Sigmoid colon (tissue), 7 donors: ENCODE results near the gene SOX6. TPM values are rescaled to one million over a fixed set of nuclear protein-coding genes. Genes with fewer than 3 reads are reported as not detected.

Source experiments
- DNase-seq: peaks from one replicate; pipeline ENCODE4 v3.0.0-alpha.2; 2019
- H3K27ac ChIP-seq, 4 donors: fragments of 200-600 bp; sonication (generic); one replicate each; pipeline ENCODE4 v1.5.1; 2016 to 2019; ENCODE audit warnings: mild to moderate bottlenecking in 1 of 4
- H3K27me3 ChIP-seq, 3 donors: fragments of 200-600 bp; sonication (generic); one replicate each; pipeline ENCODE4 v1.5.1; 2019; ENCODE audit warnings: mild to moderate bottlenecking in 1 of 3
- H3K36me3 ChIP-seq, 4 donors: fragments of 200-600 bp; sonication (generic); one replicate each; pipeline ENCODE4 v1.5.1; 2016 to 2019
- H3K4me1 ChIP-seq, 4 donors: fragments of 200-600 bp; sonication (generic); one replicate each; pipeline ENCODE4 v1.5.1; 2017 to 2019
- H3K4me3 ChIP-seq, 4 donors: fragments of 200-600 bp; sonication (generic); one replicate each; pipeline ENCODE4 v1.5.1; 2017 to 2019; ENCODE audit warnings: mild to moderate bottlenecking in 2 of 4, moderate library complexity in 1 of 4
- H3K9me3 ChIP-seq, 4 donors: fragments of 200-600 bp in 3 of 4; sonication (generic) in 3 of 4; one replicate each; pipeline versions ENCODE4 v1.5.1 to v1.6.1; 2013 to 2019
- EP300 ChIP-seq, 4 donors: sonication (generic); formaldehyde crosslinking; IDR thresholded peaks; one replicate each; pipeline ENCODE4 v1.6.1; 2017; ENCODE audit warnings: antibody characterized with exemption in 4 of 4
- POLR2A ChIP-seq, 2 donors: fragments of 450-650 bp; IDR thresholded peaks; one replicate each; pipeline ENCODE4 v1.6.1; 2016; ENCODE audit warnings: antibody characterized with exemption in 2 of 2, mild to moderate bottlenecking in 2 of 2, moderate library complexity in 2 of 2
- POLR2AphosphoS5 ChIP-seq, 4 donors: sonication (generic); formaldehyde crosslinking; IDR thresholded peaks; one replicate each; pipeline ENCODE4 v1.6.1; 2017; ENCODE audit warnings: antibody characterized with exemption in 4 of 4
- WGBS, 2 donors: extraction: QIAGEN DNeasy Blood & Tissue Kit; methylation state at CpG; one replicate each; pipeline ENCODE4 v1.1.7; 2013; 5-methylcytosine and 5-hydroxymethylcytosine counted together
- intact Hi-C: fragments of 100-400 bp; cut with DNase I; formaldehyde crosslinking; loops from one replicate; pipeline ENCODE4 v1.15.1; 2023
- polyA plus RNA-seq, 3 donors: library from polyadenylated mRNA; stranded (reverse); fragments of 200-250 nt; gene quantifications; one replicate each; pipeline ENCODE4 v1.2.3, GENCODE V29; 2013
- total RNA-seq, 4 donors: library from RNA; depleted of rRNA; stranded (reverse); fragments of >200 nt; gene quantifications; one replicate each; pipeline ENCODE4 v1.1.0, GENCODE V29; 2016
- TF ChIP-seq, protein P1 (sequence below), 4 experiments: fragments of 450-650 bp in 3 of 4; fragments of 200-600 bp in 1 of 4; IDR thresholded peaks; one replicate each; pipeline ENCODE4 v1.5.1; 2016 to 2019; ENCODE audit warnings: antibody characterized with exemption in 4 of 4, mild to moderate bottlenecking in 3 of 4, moderate library complexity in 2 of 4
- donor health status: healthy with polysubstance abuse.
- donor health status: Bipolar disorder and iron deficiency.
- donor health status: healthy.

SOX6 gene
- total and polyA plus RNA-seq, 7 donors = 0.46 to 6.1 (median 1.7) TPM

DNA sequence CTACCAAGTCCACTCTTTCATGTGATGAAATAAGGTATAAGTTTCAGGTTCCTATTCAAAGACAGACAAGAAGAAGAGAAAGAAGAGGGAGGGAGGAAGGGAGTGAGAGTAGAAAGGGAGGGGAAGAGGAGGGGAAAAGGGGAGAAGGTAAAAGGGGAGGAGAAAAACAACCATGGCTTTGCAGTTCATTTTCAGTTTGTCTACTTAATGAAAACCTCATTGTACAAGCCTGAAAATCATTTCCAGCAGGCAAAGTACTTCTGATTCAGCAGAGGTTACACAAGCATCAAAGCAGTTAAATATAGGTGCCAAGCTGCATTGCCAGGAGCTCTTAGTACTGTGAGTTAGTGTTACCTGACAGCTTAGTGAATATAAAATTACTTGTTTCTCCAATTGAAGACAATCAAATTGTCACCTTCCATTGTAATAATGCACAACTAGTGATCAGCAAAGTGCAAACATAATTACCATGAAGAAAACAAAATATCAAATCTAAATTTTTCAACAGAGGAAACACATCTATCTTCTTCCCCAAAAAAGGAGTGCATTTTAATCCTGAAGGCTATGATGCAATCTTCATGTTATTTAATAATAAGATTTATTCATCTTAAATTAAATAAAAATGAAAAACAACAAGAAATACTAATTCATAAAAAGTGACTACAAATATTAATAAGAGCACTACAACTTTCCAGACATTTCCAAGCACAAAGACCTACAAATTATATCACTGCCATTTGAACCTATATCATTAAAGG, 8.2 kb downstream of the SOX6 start:
- Histone ChIP-seq H3K4me3 (no peak overlapping the region), H3K36me3 (no peaks in the 10 kb centered on the region), H3K27me3 (no peaks in the 10 kb centered on the region), H3K9me3 (no peaks in the 10 kb centered on the region), H3K4me1 (no peaks in the 10 kb centered on the region), H3K27ac (no peak overlapping the region)
- DNase-seq = no peak
- intact Hi-C loops = no loop called here
- TF ChIP-seq EP300 (IDR thresholded peaks at IDR 0.05) (no peak), POLR2AphosphoS5 (IDR thresholded peaks at IDR 0.05) (no peak), POLR2A (IDR thresholded peaks at IDR 0.05) (no peak)
- TF ChIP-seq, protein P1, sequence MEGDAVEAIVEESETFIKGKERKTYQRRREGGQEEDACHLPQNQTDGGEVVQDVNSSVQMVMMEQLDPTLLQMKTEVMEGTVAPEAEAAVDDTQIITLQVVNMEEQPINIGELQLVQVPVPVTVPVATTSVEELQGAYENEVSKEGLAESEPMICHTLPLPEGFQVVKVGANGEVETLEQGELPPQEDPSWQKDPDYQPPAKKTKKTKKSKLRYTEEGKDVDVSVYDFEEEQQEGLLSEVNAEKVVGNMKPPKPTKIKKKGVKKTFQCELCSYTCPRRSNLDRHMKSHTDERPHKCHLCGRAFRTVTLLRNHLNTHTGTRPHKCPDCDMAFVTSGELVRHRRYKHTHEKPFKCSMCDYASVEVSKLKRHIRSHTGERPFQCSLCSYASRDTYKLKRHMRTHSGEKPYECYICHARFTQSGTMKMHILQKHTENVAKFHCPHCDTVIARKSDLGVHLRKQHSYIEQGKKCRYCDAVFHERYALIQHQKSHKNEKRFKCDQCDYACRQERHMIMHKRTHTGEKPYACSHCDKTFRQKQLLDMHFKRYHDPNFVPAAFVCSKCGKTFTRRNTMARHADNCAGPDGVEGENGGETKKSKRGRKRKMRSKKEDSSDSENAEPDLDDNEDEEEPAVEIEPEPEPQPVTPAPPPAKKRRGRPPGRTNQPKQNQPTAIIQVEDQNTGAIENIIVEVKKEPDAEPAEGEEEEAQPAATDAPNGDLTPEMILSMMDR (IDR thresholded peaks at IDR 0.05) = no peak

DNA sequence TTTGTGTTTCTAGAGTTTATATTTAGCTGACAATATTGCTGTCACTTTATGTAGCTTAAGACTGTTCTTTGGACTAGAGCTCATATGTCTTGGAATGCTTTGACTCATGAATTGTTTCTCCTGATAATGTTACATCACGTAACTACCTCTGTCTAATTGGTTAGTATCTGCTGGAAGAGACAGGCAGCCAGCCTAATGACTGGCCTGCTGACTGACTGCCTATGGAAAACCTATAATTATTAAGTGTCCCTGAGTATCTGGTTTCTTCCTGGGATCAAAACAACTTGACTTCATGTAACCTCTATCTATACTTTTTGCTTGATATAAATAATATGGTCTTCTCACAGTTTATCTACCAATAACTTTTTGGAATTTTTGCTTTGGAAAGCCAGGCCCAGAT, 9.4 kb downstream of the SOX6 start:
- intact Hi-C loops = no loop called here
- no peaks in the 10 kb centered on the region for H3K4me1 ChIP-seq
- 68 to 86% methylated on average over 1 of the region's 1 CpG for WGBS, 2 donors
- H3K27me3 ChIP-seq = no peaks in the 10 kb centered on the region
- no peak for DNase-seq
- no peak overlapping the region for H3K27ac ChIP-seq
- H3K36me3 ChIP-seq = no peaks in the 10 kb centered on the region
- no peak overlapping the region for H3K4me3 ChIP-seq
- TF ChIP-seq POLR2AphosphoS5 (IDR thresholded peaks at IDR 0.05) = no peak
- TF ChIP-seq, protein P1 (IDR thresholded peaks at IDR 0.05) = no peak
- no peak for TF ChIP-seq EP300 (IDR thresholded peaks at IDR 0.05)
- no peak for TF ChIP-seq POLR2A (IDR thresholded peaks at IDR 0.05)
- no peaks in the 10 kb centered on the region for H3K9me3 ChIP-seq

DNA sequence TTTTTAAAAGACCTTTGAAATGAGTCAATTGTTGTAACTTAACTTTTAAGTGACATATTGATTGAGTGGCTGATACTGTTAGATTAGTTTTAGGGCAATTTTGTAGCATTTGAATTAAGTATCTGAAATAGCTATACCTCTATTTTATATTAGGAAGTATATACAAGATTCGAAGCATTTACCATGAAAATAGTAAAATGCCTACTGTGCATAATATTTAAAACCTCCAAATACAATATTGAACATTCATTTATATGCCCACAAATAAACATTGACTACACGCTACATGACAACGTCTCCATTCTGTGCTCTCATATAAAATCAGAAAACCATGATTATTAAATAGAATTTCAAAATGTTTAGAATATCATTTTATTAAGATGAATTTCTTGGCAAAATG, 14.5 kb downstream of the SOX6 start:
- H3K9me3 ChIP-seq = no peaks in the 10 kb centered on the region
- no peak for TF ChIP-seq POLR2AphosphoS5 (IDR thresholded peaks at IDR 0.05)
- no peak for TF ChIP-seq POLR2A (IDR thresholded peaks at IDR 0.05)
- TF ChIP-seq, protein P1 (IDR thresholded peaks at IDR 0.05) = no peak
- no peak for TF ChIP-seq EP300 (IDR thresholded peaks at IDR 0.05)
- no peaks in the 10 kb centered on the region for H3K4me1 ChIP-seq
- 94% methylated on average over 3 of the region's 3 CpGs for WGBS, 2 donors
- H3K27me3 ChIP-seq = no peaks in the 10 kb centered on the region
- no peak overlapping the region for H3K4me3 ChIP-seq
- DNase-seq = no peak
- H3K36me3 ChIP-seq = no peaks in the 10 kb centered on the region
- no peak overlapping the region for H3K27ac ChIP-seq
- intact Hi-C loops = no loop called here

DNA sequence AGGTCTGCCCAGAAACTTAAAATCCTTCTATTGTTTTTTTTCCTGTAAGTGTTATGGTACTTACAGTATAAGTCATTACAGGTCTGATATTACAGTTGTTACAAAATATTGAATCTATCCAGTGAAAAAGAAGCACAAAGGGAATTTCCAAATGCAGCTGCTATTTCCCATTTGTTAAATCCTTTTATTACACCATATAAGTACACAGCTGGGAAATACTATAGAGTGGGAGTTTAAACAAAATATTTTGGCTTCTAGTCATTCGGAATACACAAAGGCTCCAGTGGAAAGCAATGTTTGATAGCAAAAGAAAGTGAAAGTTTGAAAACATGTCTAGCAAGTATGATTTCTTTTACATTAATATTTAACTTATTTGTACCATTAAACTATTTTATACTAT, 18.0 kb downstream of the SOX6 start:
- DNase-seq = no peak
- H3K36me3 ChIP-seq = no peaks in the 10 kb centered on the region
- H3K27me3 ChIP-seq = no peaks in the 10 kb centered on the region
- no peaks in the 10 kb centered on the region for H3K4me1 ChIP-seq
- intact Hi-C loops = no loop called here
- 15 to 53% methylated on average over 1 of the region's 1 CpG for WGBS, 2 donors
- H3K4me3 ChIP-seq = no peak overlapping the region
- TF ChIP-seq POLR2AphosphoS5 (IDR thresholded peaks at IDR 0.05) (no peak), EP300 (IDR thresholded peaks at IDR 0.05) (no peak), POLR2A (IDR thresholded peaks at IDR 0.05) (no peak)
- TF ChIP-seq, protein P1 (IDR thresholded peaks at IDR 0.05) = no peak
- H3K27ac ChIP-seq = no peak overlapping the region
- H3K9me3 ChIP-seq = no peaks in the 10 kb centered on the region
